CD4-positive, alpha-beta T cell treated with Interleukin-4 for 4 hours (primary cell): ENCODE data around the gene MTA1.

ENCODE experiments used
- DNase-seq: peaks from one replicate; pipeline ENCODE4 v3.0.0-alpha.2; 2020

MTA1 gene

GRCh38 chr14:105501504-105502291, 82.1 kb downstream of the MTA1 start:
- DNase-seq: no peak

GRCh38 chr14:105502446-105503295, 83.0 kb downstream of the MTA1 start:
- DNase-seq: no peak

GRCh38 chr14:105503296-105503640, 83.6 kb downstream of the MTA1 start:
- DNase-seq: no peak

GRCh38 chr14:105503935-105504692, 84.5 kb downstream of the MTA1 start:
- DNase-seq: no peak

- DNase-seq: no peak
Observed at GRCh38 chr14:105505101-105505500, 85.5 kb downstream of the MTA1 start.

- DNase-seq: no peak
Observed at GRCh38 chr14:105507247-105507646, 87.6 kb downstream of the MTA1 start.

- DNase-seq: no peak
Observed at GRCh38 chr14:105508069-105508468, 88.4 kb downstream of the MTA1 start.

- no peak for DNase-seq
Observed at GRCh38 chr14:105508601-105509000, 89.0 kb downstream of the MTA1 start.

- no peak for DNase-seq
Observed at GRCh38 chr14:105517096-105517495, 97.5 kb downstream of the MTA1 start.

GRCh38 chr14:105519946-105520698, 100.5 kb downstream of the MTA1 start:
- no peak for DNase-seq
